ENCODE data around the gene FABP2.
"Not testable (repeated sequence)": the region's sequence is repeated elsewhere in the genome, so short reads cannot be mapped to it uniquely, and the experiment has no call there.

FABP2 gene

GRCh38 chr4:119353364-119353763 lies 31.4 kb upstream of the FABP2 start:
- not testable (repeated sequence) for H3K9ac ChIP-seq (ENCODE audit: low read depth in 1 of 2, low read length in 2 of 2); H3K27ac ChIP-seq (ENCODE audit: low read depth in 2 of 2, low read length in 2 of 2); H3K4me1 ChIP-seq (ENCODE audit: control insufficient read depth in 2 of 2, insufficient read depth in 2 of 2, low read length in 2 of 2); H3K4me3 ChIP-seq (ENCODE audit: low read length in 2 of 2); H3K9me3 ChIP-seq (ENCODE audit: control insufficient read depth in 2 of 2, low read length in 2 of 2); H3K27me3 ChIP-seq (ENCODE audit: control insufficient read depth in 2 of 2, insufficient read depth in 2 of 2, low read length in 2 of 2); H3K36me3 ChIP-seq (ENCODE audit: control insufficient read depth in 2 of 2, insufficient read depth in 2 of 2, low read length in 2 of 2)

- H3K27me3 ChIP-seq (ENCODE audit: control insufficient read depth in 2 of 2, insufficient read depth in 2 of 2, low read length in 2 of 2); H3K9ac ChIP-seq (ENCODE audit: low read depth in 1 of 2, low read length in 2 of 2); H3K36me3 ChIP-seq (ENCODE audit: control insufficient read depth in 2 of 2, insufficient read depth in 2 of 2, low read length in 2 of 2); H3K4me1 ChIP-seq (ENCODE audit: control insufficient read depth in 2 of 2, insufficient read depth in 2 of 2, low read length in 2 of 2); H3K4me3 ChIP-seq (ENCODE audit: low read length in 2 of 2); H3K27ac ChIP-seq (ENCODE audit: low read depth in 2 of 2, low read length in 2 of 2); H3K9me3 ChIP-seq (ENCODE audit: control insufficient read depth in 2 of 2, low read length in 2 of 2): not testable (repeated sequence)
Measured at GRCh38 chr4:119348169-119348568, 26.2 kb upstream of the FABP2 start.

GRCh38 chr4:119343293-119343692 lies 21.4 kb upstream of the FABP2 start:
- not testable (repeated sequence) for H3K27me3 ChIP-seq (ENCODE audit: control insufficient read depth in 2 of 2, insufficient read depth in 2 of 2, low read length in 2 of 2); H3K4me3 ChIP-seq (ENCODE audit: low read length in 2 of 2); H3K9me3 ChIP-seq (ENCODE audit: control insufficient read depth in 2 of 2, low read length in 2 of 2); H3K36me3 ChIP-seq (ENCODE audit: control insufficient read depth in 2 of 2, insufficient read depth in 2 of 2, low read length in 2 of 2); H3K27ac ChIP-seq (ENCODE audit: low read depth in 2 of 2, low read length in 2 of 2); H3K4me1 ChIP-seq (ENCODE audit: control insufficient read depth in 2 of 2, insufficient read depth in 2 of 2, low read length in 2 of 2); H3K9ac ChIP-seq (ENCODE audit: low read depth in 1 of 2, low read length in 2 of 2)

GRCh38 chr4:119339895-119340294 lies 18.0 kb upstream of the FABP2 start:
- not testable (repeated sequence) for H3K4me1 ChIP-seq (ENCODE audit: control insufficient read depth in 2 of 2, insufficient read depth in 2 of 2, low read length in 2 of 2); H3K9ac ChIP-seq (ENCODE audit: low read depth in 1 of 2, low read length in 2 of 2); H3K27me3 ChIP-seq (ENCODE audit: control insufficient read depth in 2 of 2, insufficient read depth in 2 of 2, low read length in 2 of 2); H3K36me3 ChIP-seq (ENCODE audit: control insufficient read depth in 2 of 2, insufficient read depth in 2 of 2, low read length in 2 of 2); H3K9me3 ChIP-seq (ENCODE audit: control insufficient read depth in 2 of 2, low read length in 2 of 2); H3K27ac ChIP-seq (ENCODE audit: low read depth in 2 of 2, low read length in 2 of 2); H3K4me3 ChIP-seq (ENCODE audit: low read length in 2 of 2)

- Histone ChIP-seq H3K36me3 (ENCODE audit: control insufficient read depth in 2 of 2, insufficient read depth in 2 of 2, low read length in 2 of 2) (no peaks in the 10 kb centered on the region), H3K9me3 (ENCODE audit: control insufficient read depth in 2 of 2, low read length in 2 of 2) (no peaks in the 10 kb centered on the region), H3K27ac (ENCODE audit: low read depth in 2 of 2, low read length in 2 of 2) (no peak overlapping the region), H3K4me1 (ENCODE audit: control insufficient read depth in 2 of 2, insufficient read depth in 2 of 2, low read length in 2 of 2) (no peaks in the 10 kb centered on the region), H3K4me3 (ENCODE audit: low read length in 2 of 2) (no peak overlapping the region), H3K9ac (ENCODE audit: low read depth in 1 of 2, low read length in 2 of 2) (no peak overlapping the region), H3K27me3 (ENCODE audit: control insufficient read depth in 2 of 2, insufficient read depth in 2 of 2, low read length in 2 of 2) (no peaks in the 10 kb centered on the region)
Measured at GRCh38 chr4:119337010-119337409, 15.1 kb upstream of the FABP2 start.

- not testable (repeated sequence) for H3K9ac ChIP-seq (ENCODE audit: low read depth in 1 of 2, low read length in 2 of 2); H3K27ac ChIP-seq (ENCODE audit: low read depth in 2 of 2, low read length in 2 of 2)
Measured at GRCh38 chr4:119336332-119336979, 14.5 kb upstream of the FABP2 start.

GRCh38 chr4:119329835-119330620 lies 8.1 kb upstream of the FABP2 start:
- Histone ChIP-seq H3K27ac (ENCODE audit: low read depth in 2 of 2, low read length in 2 of 2) (no peak overlapping the region), H3K4me1 (ENCODE audit: control insufficient read depth in 2 of 2, insufficient read depth in 2 of 2, low read length in 2 of 2) (no peaks in the 10 kb centered on the region), H3K36me3 (ENCODE audit: control insufficient read depth in 2 of 2, insufficient read depth in 2 of 2, low read length in 2 of 2) (no peaks in the 10 kb centered on the region), H3K4me3 (ENCODE audit: low read length in 2 of 2) (no peak overlapping the region), H3K9me3 (ENCODE audit: control insufficient read depth in 2 of 2, low read length in 2 of 2) (no peaks in the 10 kb centered on the region), H3K27me3 (ENCODE audit: control insufficient read depth in 2 of 2, insufficient read depth in 2 of 2, low read length in 2 of 2) (no peaks in the 10 kb centered on the region), H3K9ac (ENCODE audit: low read depth in 1 of 2, low read length in 2 of 2) (no peak overlapping the region)

More at GRCh38 chr4:119336332-119336979, 14.5 kb upstream of the FABP2 start:
- not testable (repeated sequence) for H3K27me3 ChIP-seq (ENCODE audit: control insufficient read depth in 2 of 2, insufficient read depth in 2 of 2, low read length in 2 of 2); H3K36me3 ChIP-seq (ENCODE audit: control insufficient read depth in 2 of 2, insufficient read depth in 2 of 2, low read length in 2 of 2); H3K4me1 ChIP-seq (ENCODE audit: control insufficient read depth in 2 of 2, insufficient read depth in 2 of 2, low read length in 2 of 2); H3K9me3 ChIP-seq (ENCODE audit: control insufficient read depth in 2 of 2, low read length in 2 of 2); H3K4me3 ChIP-seq (ENCODE audit: low read length in 2 of 2)

- Histone ChIP-seq H3K36me3 (ENCODE audit: control insufficient read depth in 2 of 2, insufficient read depth in 2 of 2, low read length in 2 of 2) (no peaks in the 10 kb centered on the region), H3K27ac (ENCODE audit: low read depth in 2 of 2, low read length in 2 of 2) (no peak overlapping the region)
Measured at GRCh38 chr4:119328695-119329094, 6.8 kb upstream of the FABP2 start.

GRCh38 chr4:119317990-119318389 lies 3.9 kb downstream of the FABP2 start:
- H3K4me1 ChIP-seq (ENCODE audit: control insufficient read depth in 2 of 2, insufficient read depth in 2 of 2, low read length in 2 of 2) = peaks cover 0 to 5% of the 10 kb centered on the region in 2 donors
- no peak overlapping the region for H3K27ac ChIP-seq (ENCODE audit: low read depth in 2 of 2, low read length in 2 of 2)
- H3K36me3 ChIP-seq (ENCODE audit: control insufficient read depth in 2 of 2, insufficient read depth in 2 of 2, low read length in 2 of 2) = no peaks in the 10 kb centered on the region
- no peak overlapping the region for H3K4me3 ChIP-seq (ENCODE audit: low read length in 2 of 2)
- H3K9me3 ChIP-seq (ENCODE audit: control insufficient read depth in 2 of 2, low read length in 2 of 2) = no peaks in the 10 kb centered on the region
- no peaks in the 10 kb centered on the region for H3K27me3 ChIP-seq (ENCODE audit: control insufficient read depth in 2 of 2, insufficient read depth in 2 of 2, low read length in 2 of 2)
- H3K9ac ChIP-seq (ENCODE audit: low read depth in 1 of 2, low read length in 2 of 2) = no peak overlapping the region

More at GRCh38 chr4:119328695-119329094, 6.8 kb upstream of the FABP2 start:
- H3K4me1 ChIP-seq (ENCODE audit: control insufficient read depth in 2 of 2, insufficient read depth in 2 of 2, low read length in 2 of 2) = peaks cover 0 to 1% of the 10 kb centered on the region in 2 donors
- no peaks in the 10 kb centered on the region for H3K27me3 ChIP-seq (ENCODE audit: control insufficient read depth in 2 of 2, insufficient read depth in 2 of 2, low read length in 2 of 2)
- H3K9me3 ChIP-seq (ENCODE audit: control insufficient read depth in 2 of 2, low read length in 2 of 2) = no peaks in the 10 kb centered on the region
- H3K4me3 ChIP-seq (ENCODE audit: low read length in 2 of 2) = no peak overlapping the region
- H3K9ac ChIP-seq (ENCODE audit: low read depth in 1 of 2, low read length in 2 of 2) = no peak overlapping the region

GRCh38 chr4:119315036-119315435 lies 6.9 kb downstream of the FABP2 start:
- Histone ChIP-seq H3K36me3 (ENCODE audit: control insufficient read depth in 2 of 2, insufficient read depth in 2 of 2, low read length in 2 of 2) (no peaks in the 10 kb centered on the region), H3K4me1 (ENCODE audit: control insufficient read depth in 2 of 2, insufficient read depth in 2 of 2, low read length in 2 of 2) (no peaks in the 10 kb centered on the region), H3K27me3 (ENCODE audit: control insufficient read depth in 2 of 2, insufficient read depth in 2 of 2, low read length in 2 of 2) (no peaks in the 10 kb centered on the region), H3K9me3 (ENCODE audit: control insufficient read depth in 2 of 2, low read length in 2 of 2) (no peaks in the 10 kb centered on the region), H3K4me3 (ENCODE audit: low read length in 2 of 2) (no peak overlapping the region), H3K9ac (ENCODE audit: low read depth in 1 of 2, low read length in 2 of 2) (no peak overlapping the region), H3K27ac (ENCODE audit: low read depth in 2 of 2, low read length in 2 of 2) (no peak overlapping the region)

All from mucosa of rectum (tissue), 2 donors.